Stomach (tissue), 9 donors: ENCODE data around the gene DISC1. TPM values are rescaled to one million over a fixed set of nuclear protein-coding genes. Genes with fewer than 3 reads are reported as not detected.

ENCODE experiments used
- DNase-seq, 2 donors: peaks; one replicate each; pipeline versions ENCODE4 v3.0.0 to v3.0.0-alpha.2; 2013 to 2019
- H3K27ac ChIP-seq, 5 donors: fragments of 200-600 bp in 4 of 5; sonication (generic) in 4 of 5; one replicate each; pipeline ENCODE4 v1.5.1; 2013 to 2019; ENCODE audit warnings: mild to moderate bottlenecking in 1 of 5, moderate library complexity in 1 of 5
- H3K27me3 ChIP-seq, 3 donors: fragments of 200-600 bp; sonication (generic); one replicate each; pipeline ENCODE4 v1.5.1; 2017 to 2019; ENCODE audit warnings: mixed run types in 1 of 3
- H3K36me3 ChIP-seq, 4 donors: fragments of 200-600 bp; sonication (generic); 1 replicate in 3 of 4; 2 replicates in 1 of 4; pipeline ENCODE4 v1.5.1; 2016 to 2019
- H3K4me1 ChIP-seq, 4 donors: fragments of 200-600 bp; sonication (generic); one replicate each; pipeline ENCODE4 v1.5.1; 2016 to 2019
- H3K4me3 ChIP-seq, 4 donors: fragments of 200-600 bp; sonication (generic) in 3 of 4; one replicate each; pipeline ENCODE4 v1.5.1; 2016 to 2019; ENCODE audit warnings: mild to moderate bottlenecking in 1 of 4
- H3K9me3 ChIP-seq, 4 donors: fragments of 200-600 bp; sonication (generic); one replicate each; pipeline ENCODE4 v1.5.1; 2016 to 2019
- EP300 ChIP-seq: sonication (generic); formaldehyde crosslinking; IDR thresholded peaks from one replicate; pipeline ENCODE4 v1.6.1; 2017; ENCODE audit warnings: antibody characterized with exemption
- POLR2A ChIP-seq, 4 donors: fragments of 450-650 bp; IDR thresholded peaks; one replicate each; pipeline ENCODE4 v1.6.1; 2016; ENCODE audit warnings: antibody characterized with exemption in 4 of 4, control low read depth in 2 of 4, mild to moderate bottlenecking in 1 of 4, moderate library complexity in 1 of 4
- POLR2AphosphoS5 ChIP-seq, 3 donors: sonication (generic); formaldehyde crosslinking; IDR thresholded peaks; one replicate each; pipeline ENCODE4 v1.6.1; 2016; ENCODE audit warnings: antibody characterized with exemption in 3 of 3
- WGBS, 5 donors: extraction: QIAGEN DNeasy Blood & Tissue Kit in 3 of 5; methylation state at CpG; one replicate each; pipeline versions ENCODE4 v1.1.5 to v1.1.7; 2013 to 2018; 5-methylcytosine and 5-hydroxymethylcytosine counted together
- intact Hi-C: fragments of 100-400 bp; cut with DNase I; formaldehyde crosslinking; loops from one replicate; pipeline ENCODE4 v1.15.1; 2023; ENCODE audit warnings: low total_unique reads
- polyA plus RNA-seq, 3 donors: library from polyadenylated mRNA; stranded (reverse); fragments of 200-250 nt; gene quantifications; one replicate each; pipeline ENCODE4 v1.2.3, GENCODE V29; 2013
- total RNA-seq, 5 donors: library from RNA; depleted of rRNA; stranded (reverse); fragments of >200 nt; gene quantifications; one replicate each; pipeline versions ENCODE4 v1.1.0 to v1.2.3, GENCODE V29; 2014 to 2016
- TF ChIP-seq, protein P1 (sequence below), 7 experiments: fragments of 450-650 bp in 4 of 7; fragments of 200-600 bp in 3 of 7; sonication (generic) in 3 of 7; IDR thresholded peaks; one replicate each; pipeline ENCODE4 v1.5.1; 2016 to 2019; ENCODE audit warnings: antibody characterized with exemption in 7 of 7, control low read depth in 2 of 7, mild to moderate bottlenecking in 1 of 7
- donor health status: healthy with polysubstance abuse.
- donor health status: Bipolar disorder and iron deficiency.
- donor health status: healthy.

DISC1 gene
- total and polyA plus RNA-seq, 8 donors, result 0.43 to 29.8 (median 1.6) TPM

GRCh38 chr1:231885209-231885854, 258.7 kb downstream of the DISC1 start:
- no peak overlapping the region for H3K4me3 ChIP-seq
- intact Hi-C loops, result no loop called here
- 61 to 75% (median 66%) methylated on average over 7 of the region's 7 CpGs for WGBS, 5 donors
- H3K27ac ChIP-seq, result no peak overlapping the region
- no peaks in the 10 kb centered on the region for H3K27me3 ChIP-seq
- no peaks in the 10 kb centered on the region for H3K9me3 ChIP-seq
- no peak for DNase-seq
- no peaks in the 10 kb centered on the region for H3K4me1 ChIP-seq
- no peak for TF ChIP-seq POLR2A (IDR thresholded peaks at IDR 0.05)
- TF ChIP-seq, protein P1, sequence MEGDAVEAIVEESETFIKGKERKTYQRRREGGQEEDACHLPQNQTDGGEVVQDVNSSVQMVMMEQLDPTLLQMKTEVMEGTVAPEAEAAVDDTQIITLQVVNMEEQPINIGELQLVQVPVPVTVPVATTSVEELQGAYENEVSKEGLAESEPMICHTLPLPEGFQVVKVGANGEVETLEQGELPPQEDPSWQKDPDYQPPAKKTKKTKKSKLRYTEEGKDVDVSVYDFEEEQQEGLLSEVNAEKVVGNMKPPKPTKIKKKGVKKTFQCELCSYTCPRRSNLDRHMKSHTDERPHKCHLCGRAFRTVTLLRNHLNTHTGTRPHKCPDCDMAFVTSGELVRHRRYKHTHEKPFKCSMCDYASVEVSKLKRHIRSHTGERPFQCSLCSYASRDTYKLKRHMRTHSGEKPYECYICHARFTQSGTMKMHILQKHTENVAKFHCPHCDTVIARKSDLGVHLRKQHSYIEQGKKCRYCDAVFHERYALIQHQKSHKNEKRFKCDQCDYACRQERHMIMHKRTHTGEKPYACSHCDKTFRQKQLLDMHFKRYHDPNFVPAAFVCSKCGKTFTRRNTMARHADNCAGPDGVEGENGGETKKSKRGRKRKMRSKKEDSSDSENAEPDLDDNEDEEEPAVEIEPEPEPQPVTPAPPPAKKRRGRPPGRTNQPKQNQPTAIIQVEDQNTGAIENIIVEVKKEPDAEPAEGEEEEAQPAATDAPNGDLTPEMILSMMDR (IDR thresholded peaks at IDR 0.05), result no peak
- no peak for TF ChIP-seq POLR2AphosphoS5 (IDR thresholded peaks at IDR 0.05)
- no peaks in the 10 kb centered on the region for H3K36me3 ChIP-seq

DNA sequence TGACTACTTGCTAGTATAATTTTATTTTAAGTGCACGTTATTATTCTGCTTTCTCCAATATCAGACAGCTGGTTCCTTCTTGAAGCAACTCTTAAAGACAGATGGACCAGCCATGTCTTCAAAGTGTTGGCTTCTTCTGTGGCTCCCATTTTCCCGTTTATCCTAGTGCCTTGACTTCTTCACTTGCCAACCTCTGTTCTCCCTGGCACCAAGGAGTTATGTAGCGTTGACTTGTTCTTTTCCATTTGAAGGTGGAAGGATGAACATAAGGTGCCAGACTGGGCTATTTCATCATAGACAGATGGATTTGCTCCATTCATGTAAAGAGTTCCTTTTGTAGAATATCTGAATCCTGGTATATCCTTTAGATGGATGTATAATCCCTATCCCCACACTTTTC, 260.6 kb downstream of the DISC1 start:
- TF ChIP-seq EP300, result no peak
- TF ChIP-seq, protein P1 (IDR thresholded peaks at IDR 0.05), result no peak
- TF ChIP-seq POLR2AphosphoS5 (IDR thresholded peaks at IDR 0.05), result no peak
- no peak for TF ChIP-seq POLR2A (IDR thresholded peaks at IDR 0.05)
- Histone ChIP-seq H3K4me3 (no peak overlapping the region), H3K36me3 (no peaks in the 10 kb centered on the region), H3K4me1 (no peaks in the 10 kb centered on the region), H3K9me3 (no peaks in the 10 kb centered on the region), H3K27ac (no peak overlapping the region), H3K27me3 (no peaks in the 10 kb centered on the region)
- intact Hi-C loops, result no loop called here
- WGBS, 5 donors, result 91 to 97% (median 94%) methylated on average over 3 of the region's 3 CpGs
- DNase-seq, result no peak

- no peak for TF ChIP-seq POLR2A (IDR thresholded peaks at IDR 0.05)
- no peak for TF ChIP-seq EP300
- TF ChIP-seq, protein P1 (IDR thresholded peaks at IDR 0.05), result no peak
- no peak for TF ChIP-seq POLR2AphosphoS5 (IDR thresholded peaks at IDR 0.05)
- Histone ChIP-seq H3K36me3 (no peaks in the 10 kb centered on the region), H3K27ac (no peak overlapping the region), H3K4me3 (no peak overlapping the region), H3K27me3 (no peaks in the 10 kb centered on the region), H3K4me1 (no peaks in the 10 kb centered on the region), H3K9me3 (no peaks in the 10 kb centered on the region)
- WGBS, 5 donors, result 84 to 92% (median 91%) methylated on average over 6 of the region's 6 CpGs
- DNase-seq, result no peak
- intact Hi-C loops, result no loop called here
Observed at GRCh38 chr1:231887866-231888265, 261.3 kb downstream of the DISC1 start.

- intact Hi-C loops, result no loop called here
- TF ChIP-seq, protein P1 (IDR thresholded peaks at IDR 0.05), result no peak
- no peak for TF ChIP-seq POLR2AphosphoS5 (IDR thresholded peaks at IDR 0.05)
- no peak for TF ChIP-seq POLR2A (IDR thresholded peaks at IDR 0.05)
- TF ChIP-seq EP300, result no peak
- Histone ChIP-seq H3K27me3 (no peaks in the 10 kb centered on the region), H3K4me3 (no peak overlapping the region), H3K27ac (no peak overlapping the region), H3K4me1 (no peaks in the 10 kb centered on the region), H3K36me3 (no peaks in the 10 kb centered on the region), H3K9me3 (no peaks in the 10 kb centered on the region)
- 89 to 94% (median 92%) methylated on average over 4 of the region's 4 CpGs for WGBS, 5 donors
- DNase-seq, result no peak
Observed at GRCh38 chr1:231890791-231891190, 264.2 kb downstream of the DISC1 start.
